GM12891 (cell line): Measurements from ENCODE around the gene LIPN.

Experiments used
- PAX5 ChIP-seq: IDR thresholded peaks from 2 replicates; pipeline ENCODE4 v1.6.1; 2011; ENCODE audit warnings: low read length, moderate library complexity, mild to moderate bottlenecking; ENCODE audit not compliant: insufficient read depth, severe bottlenecking
- POLR2A ChIP-seq: IDR thresholded peaks from 2 replicates; pipeline ENCODE4 v1.6.1; 2011; ENCODE audit warnings: low read depth, low read length, control low read depth
- POLR2AphosphoS5 ChIP-seq: IDR thresholded peaks from 2 replicates; pipeline ENCODE4 v1.6.1; 2011; ENCODE audit warnings: low read depth, low read length, control low read depth
- POU2F2 ChIP-seq: IDR thresholded peaks from 2 replicates; pipeline ENCODE4 v1.6.1; 2011; ENCODE audit warnings: low read depth, mild to moderate bottlenecking, control low read depth, low read length, moderate library complexity
- SPI1 ChIP-seq: IDR thresholded peaks from 2 replicates; pipeline ENCODE4 v1.6.1; 2011; ENCODE audit warnings: low read depth, low read length, control low read depth
- TAF1 ChIP-seq: IDR thresholded peaks from 2 replicates; pipeline ENCODE4 v1.6.1; 2011; ENCODE audit warnings: low read depth, low read length, control low read depth

DNA sequence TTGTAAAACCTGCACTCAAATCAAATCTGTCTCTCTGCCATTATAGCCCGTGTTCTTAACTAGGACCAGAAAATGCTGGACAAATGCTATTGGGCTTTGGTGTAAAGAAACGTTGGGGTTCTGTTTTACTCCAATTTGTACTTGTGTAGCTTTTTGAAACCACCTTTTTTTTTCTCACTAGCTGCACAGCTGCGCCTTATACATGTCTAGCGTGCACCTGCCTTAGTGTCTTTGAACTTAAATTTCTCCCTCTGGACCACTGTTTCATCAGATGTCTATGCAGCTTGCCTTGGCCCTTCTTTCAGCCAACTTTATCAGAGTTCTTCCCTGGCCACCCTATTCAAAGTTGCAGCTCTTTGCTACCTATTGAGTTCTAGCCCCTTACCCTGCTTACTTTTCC, 49.8 kb downstream of the LIPN start:
- TF ChIP-seq POLR2AphosphoS5, result no peak
- TF ChIP-seq TAF1, result no peak
- TF ChIP-seq POLR2A, result no peak
- no peak for TF ChIP-seq PAX5
- no peak for TF ChIP-seq SPI1
- no peak for TF ChIP-seq POU2F2
